Natural killer cell (primary cell): ENCODE data around the gene CALHM6. TPM values are rescaled to one million over a fixed set of nuclear protein-coding genes. Genes with fewer than 3 reads are reported as not detected.

Experiments
- ATAC-seq, 3 donors: fragments of 150-1000 bp in 2 of 3; fragments of 200-7000 bp in 1 of 3; cut with Tn5 transposase; 1 replicate in 1 of 3; 2 replicates in 2 of 3; pipeline ENCODE4 v1.10.0; 2021; ENCODE audit warnings: mild to moderate bottlenecking in 2 of 3, moderate library complexity in 2 of 3
- DNase-seq, 2 donors: peaks; one replicate each; pipeline versions ENCODE4 v3.0.0 to v3.0.0-alpha.2; 2013 to 2021; ENCODE audit warnings: mixed read lengths in 1 of 2
- H3K27ac ChIP-seq: one replicate; pipeline ENCODE4 v1.5.1; 2013; ENCODE audit warnings: mild to moderate bottlenecking, low read length
- H3K27me3 ChIP-seq: one replicate; pipeline ENCODE4 v1.6.1; 2013; ENCODE audit warnings: low read length; ENCODE audit not compliant: control insufficient read depth, insufficient read depth
- H3K36me3 ChIP-seq: one replicate; pipeline ENCODE4 v1.6.1; 2013; ENCODE audit warnings: low read length; ENCODE audit not compliant: control insufficient read depth, insufficient read depth
- H3K4me1 ChIP-seq: one replicate; pipeline ENCODE4 v1.6.1; 2013; ENCODE audit warnings: low read length; ENCODE audit not compliant: control insufficient read depth, insufficient read depth
- H3K4me3 ChIP-seq: one replicate; pipeline ENCODE4 v1.5.1; 2013; ENCODE audit warnings: low read length
- H3K9me3 ChIP-seq: one replicate; pipeline ENCODE4 v1.6.1; 2013; ENCODE audit warnings: low read length; ENCODE audit not compliant: control insufficient read depth, insufficient read depth
- H3K27ac Mint-ChIP-seq, 2 donors: one replicate each; pipeline ENCODE4 v1.8.0; 2022; ENCODE audit warnings: mild to moderate bottlenecking in 2 of 2, mixed read lengths in 2 of 2, moderate library complexity in 1 of 2
- H3K27me3 Mint-ChIP-seq, 2 donors: one replicate each; pipeline ENCODE4 v1.8.0; 2022; ENCODE audit warnings: low read depth in 2 of 2, mixed read lengths in 2 of 2
- H3K36me3 Mint-ChIP-seq: one replicate; pipeline ENCODE4 v1.8.0; 2022; ENCODE audit warnings: mixed read lengths
- H3K4me1 Mint-ChIP-seq, 2 donors: one replicate each; pipeline ENCODE4 v1.8.0; 2022; ENCODE audit warnings: mixed read lengths in 2 of 2
- H3K4me3 Mint-ChIP-seq: one replicate; pipeline ENCODE4 v1.8.0; 2022; ENCODE audit warnings: mild to moderate bottlenecking, moderate library complexity, mixed read lengths
- H3K9me3 Mint-ChIP-seq, 2 donors: one replicate each; pipeline ENCODE4 v1.8.0; 2022; ENCODE audit warnings: mixed read lengths in 2 of 2
- CTCF ChIP-seq: fragments of 200-600 bp; IDR thresholded peaks from one replicate; pipeline ENCODE4 v1.8.0; 2022; ENCODE audit warnings: antibody characterized with exemption
- WGBS: methylation state at CpG from one replicate; pipeline ENCODE4 v1.1.7; 2013; ENCODE audit warnings: missing lambda C conversion rate; ENCODE audit not compliant: insufficient coverage; 5-methylcytosine and 5-hydroxymethylcytosine counted together
- intact Hi-C: fragments of 100-400 bp; cut with micrococcal nuclease; formaldehyde crosslinking; loops from one replicate; pipeline ENCODE4 v1.14.2; 2022
- total RNA-seq, 4 donors: library from RNA; stranded (reverse); fragments of 120-200 nt in 1 of 4; gene quantifications; one replicate each; pipeline versions ENCODE4 v1.2.3 to v1.2.4, GENCODE V29; 2013 to 2022

Gene CALHM6
- total RNA-seq, 3 donors from 2014 or later (not counting 1 experiment from before 2014, with no cell fraction given) = 7.9 to 20.6 (median 12.3) TPM

GRCh38 chr6:116467096-116467495, 5.9 kb downstream of the CALHM6 start:
- no peaks in the 10 kb centered on the region for H3K9me3 ChIP-seq
- no peak for ATAC-seq
- H3K4me3 ChIP-seq = no peak overlapping the region
- Mint-ChIP-seq H3K27ac (no peak overlapping the region), H3K9me3 (no peaks in the 10 kb centered on the region), H3K4me3 (no peak overlapping the region), H3K36me3 (no peaks in the 10 kb centered on the region), H3K4me1 (peaks cover 6 to 20% of the 10 kb centered on the region in 2 donors), H3K27me3 (no peaks in the 10 kb centered on the region)
- 100% methylated on average over 1 of the region's 1 CpG for WGBS
- no peak for DNase-seq
- no peak overlapping the region for H3K27ac ChIP-seq
- H3K36me3 ChIP-seq = no peaks in the 10 kb centered on the region
- no peaks in the 10 kb centered on the region for H3K27me3 ChIP-seq
- intact Hi-C loops = no loop called here
- peaks cover 5% of the 10 kb centered on the region for H3K4me1 ChIP-seq
- no peak for TF ChIP-seq CTCF

GRCh38 chr6:116467514-116467913, 6.3 kb downstream of the CALHM6 start:
- Mint-ChIP-seq H3K27me3 (no peaks in the 10 kb centered on the region), H3K36me3 (no peaks in the 10 kb centered on the region), H3K4me3 (no peak overlapping the region), H3K9me3 (no peaks in the 10 kb centered on the region), H3K4me1 (peaks cover 4 to 18% of the 10 kb centered on the region in 2 donors), H3K27ac (no peak overlapping the region)
- H3K27me3 ChIP-seq = no peaks in the 10 kb centered on the region
- H3K4me1 ChIP-seq = peaks cover 2% of the 10 kb centered on the region
- no peak for DNase-seq
- H3K36me3 ChIP-seq = no peaks in the 10 kb centered on the region
- no peak for ATAC-seq
- no peak for TF ChIP-seq CTCF
- intact Hi-C loops = no loop called here
- no peak overlapping the region for H3K4me3 ChIP-seq
- H3K9me3 ChIP-seq = no peaks in the 10 kb centered on the region
- no peak overlapping the region for H3K27ac ChIP-seq

GRCh38 chr6:116468293-116468692, 7.1 kb downstream of the CALHM6 start:
- Histone ChIP-seq H3K27ac (no peak overlapping the region), H3K27me3 (no peaks in the 10 kb centered on the region), H3K4me1 (no peaks in the 10 kb centered on the region), H3K4me3 (no peak overlapping the region), H3K36me3 (no peaks in the 10 kb centered on the region), H3K9me3 (no peaks in the 10 kb centered on the region)
- no peak for TF ChIP-seq CTCF
- ATAC-seq = no peak
- Mint-ChIP-seq H3K36me3 (no peaks in the 10 kb centered on the region), H3K27ac (no peak overlapping the region), H3K4me1 (peaks cover 0 to 13% of the 10 kb centered on the region in 2 donors), H3K9me3 (no peaks in the 10 kb centered on the region), H3K27me3 (no peaks in the 10 kb centered on the region), H3K4me3 (no peak overlapping the region)
- WGBS = no CpG with 5 or more reads among the region's 1 CpG
- no peak for DNase-seq
- intact Hi-C loops = no loop called here

- Mint-ChIP-seq H3K4me1 (peaks cover 20 to 23% of the 10 kb centered on the region in 2 donors), H3K36me3 (no peaks in the 10 kb centered on the region), H3K27ac (no peak overlapping the region), H3K9me3 (no peaks in the 10 kb centered on the region), H3K4me3 (no peak overlapping the region), H3K27me3 (no peaks in the 10 kb centered on the region)
- intact Hi-C loops = no loop called here
- H3K4me3 ChIP-seq = no peak overlapping the region
- 90% methylated on average over 1 of the region's 1 CpG for WGBS
- H3K4me1 ChIP-seq = no peaks in the 10 kb centered on the region
- H3K27ac ChIP-seq = no peak overlapping the region
- no peaks in the 10 kb centered on the region for H3K36me3 ChIP-seq
- ATAC-seq = no peak
- no peak for DNase-seq
- H3K9me3 ChIP-seq = no peaks in the 10 kb centered on the region
- no peak for TF ChIP-seq CTCF
- H3K27me3 ChIP-seq = no peaks in the 10 kb centered on the region
These were observed 10.4 kb downstream of the CALHM6 start for GRCh38 chr6:116471531-116471930.
